ENCODE measurements around the gene AKAP3. TPM values are rescaled to one million over a fixed set of nuclear protein-coding genes. Genes with fewer than 3 reads are reported as not detected.

The AKAP3 gene
- total and polyA plus RNA-seq, 2 of the 8 experiments (the other 6 are each of a cell fraction or from before 2014, with no cell fraction given): 0.54 to 1.0 TPM

GRCh38 chr12:4648501-4649357, at the start of gene AKAP3, which contains the start of gene NDUFA9 (continued):
- TF ChIP-seq SP2 (IDR thresholded peaks at IDR 0.05; ENCODE audit: low read length) (no peak), TCF12 (IDR thresholded peaks at IDR 0.05; ENCODE audit: low read depth, low read length) (no peak), CHD2 (IDR thresholded peaks at IDR 0.05; ENCODE audit: low read length) (no peak), CTBP2 (IDR thresholded peaks at IDR 0.05; ENCODE audit: borderline replicate concordance, insufficient read depth, insufficient read length, low read length) (no peak), FOSL1 (IDR thresholded peaks at IDR 0.05; ENCODE audit: insufficient read depth, low read depth, low read length) (no peak), ATF3 (IDR thresholded peaks at IDR 0.05; ENCODE audit: insufficient read depth, low read depth, low read length) (no peak), POLR2A (IDR thresholded peaks at IDR 0.05; ENCODE audit: control extremely low read depth in 1 of 2, low read depth in 2 of 2, low read length in 2 of 2) (peak in 1 of 2 experiments; percentile 80; a peak in 2 of 3 replicates), MAX (IDR thresholded peaks at IDR 0.05) (peak; percentile 32; the same call in 1 of the 2 replicates), HDAC6 (IDR thresholded peaks at IDR 0.05; ENCODE audit: low read depth, low read length) (no peak), SIX5 (IDR thresholded peaks at IDR 0.05; ENCODE audit: low read depth, low read length) (no peak), ZNF274 (IDR thresholded peaks at IDR 0.05; ENCODE audit: borderline replicate concordance, extremely low read depth, low read length) (no peak), POU5F1 (IDR thresholded peaks at IDR 0.05; ENCODE audit: low read depth, low read length) (no peak), EGR1 (IDR thresholded peaks at IDR 0.05; ENCODE audit: borderline replicate concordance, low read depth, low read length) (0 out of 2 replicates have a peak, but pooled peaks have one; percentile 2), HDAC2 (IDR thresholded peaks at IDR 0.05; ENCODE audit: borderline replicate concordance in 1 of 2, low read depth in 2 of 2, low read length in 2 of 2) (peak in 1 of 2 experiments; percentile 91; a peak in 1 of 4 replicates), RXRA (IDR thresholded peaks at IDR 0.05; ENCODE audit: insufficient read depth, low read depth, low read length) (no peak), MAFK (IDR thresholded peaks at IDR 0.05; ENCODE audit: low read depth, low read length) (0 out of 2 replicates have a peak, but pooled peaks have one; percentile 2), GTF2F1 (IDR thresholded peaks at IDR 0.05; ENCODE audit: borderline replicate concordance, low read depth, low read length) (0 out of 2 replicates have a peak, but pooled peaks have one; percentile 34), KDM4A (IDR thresholded peaks at IDR 0.05; ENCODE audit: low read depth, low read length, severe bottlenecking) (peak; percentile 62), RNF2 (IDR thresholded peaks at IDR 0.05; ENCODE audit: borderline replicate concordance, low read depth, low read length, missing control alignments, poor library complexity, severe bottlenecking) (no peak), E2F6 (IDR thresholded peaks at IDR 0.05) (no peak), JUN (IDR thresholded peaks at IDR 0.05; ENCODE audit: low read depth, low read length) (no peak)
